Motor neuron (in vitro differentiated cells): ENCODE results near the gene IP6K3. TPM values are rescaled to one million over a fixed set of nuclear protein-coding genes. Genes with fewer than 3 reads are reported as not detected.

ENCODE experiments used
- ATAC-seq, 8 experiments: fragments of 200-7000 bp; cut with Tn5 transposase; replicated peaks in 6 of 8; 2 replicates each; pipeline ENCODE4 v1.8.0; 2021; ENCODE audit warnings: mild to moderate bottlenecking in 8 of 8, moderate library complexity in 8 of 8
- H3K27ac ChIP-seq, 2 donors: fragments of 250-450 bp; sonication (Bioruptor Pico); 2 replicates each; pipeline ENCODE4 v1.9.0; 2021; ENCODE audit warnings: antibody characterized with exemption in 2 of 2, mild to moderate bottlenecking in 2 of 2, moderate library complexity in 1 of 2
- H3K4me1 ChIP-seq, 2 donors: fragments of 250-450 bp; sonication (Bioruptor Pico); replicated peaks in 1 of 2; 2 replicates each; pipeline ENCODE4 v1.6.1; 2021; ENCODE audit warnings: antibody characterized with exemption in 2 of 2, mild to moderate bottlenecking in 2 of 2, moderate library complexity in 1 of 2
- H3K4me3 ChIP-seq, 5 donors: fragments of 250-450 bp; sonication (Bioruptor Pico); 2 replicates each; pipeline ENCODE4 v1.9.0; 2021; ENCODE audit warnings: antibody characterized with exemption in 5 of 5, mild to moderate bottlenecking in 5 of 5, moderate library complexity in 4 of 5
- WGBS, 10 experiments: fragments of 450-650 bp; shearing (Covaris generic); methylation state at CpG; one replicate each; pipeline ENCODE4 v1.0.0; 2022; 5-methylcytosine and 5-hydroxymethylcytosine counted together
- in situ Hi-C, 9 experiments: fragments of 400-800 bp; cut with MboI; loops; one replicate each; pipeline ENCODE4 v1.15.0; 2021; ENCODE audit warnings: low sequenced_read_pairs in 9 of 9, low pct_unique_long_range_greater_than_20kb in 2 of 9; ENCODE audit not compliant: unreplicated experiment in 9 of 9
- total RNA-seq, 8 experiments: library from RNA; unstranded; fragments of 300-600 nt; gene quantifications; 2 replicates each; pipeline versions ENCODE4 v1.2.3 to v1.2.4, GENCODE V29; 2022

The IP6K3 gene
- total RNA-seq, 8 experiments from 2014 or later: 0.11 to 3.7 (median 0.63) TPM

DNA sequence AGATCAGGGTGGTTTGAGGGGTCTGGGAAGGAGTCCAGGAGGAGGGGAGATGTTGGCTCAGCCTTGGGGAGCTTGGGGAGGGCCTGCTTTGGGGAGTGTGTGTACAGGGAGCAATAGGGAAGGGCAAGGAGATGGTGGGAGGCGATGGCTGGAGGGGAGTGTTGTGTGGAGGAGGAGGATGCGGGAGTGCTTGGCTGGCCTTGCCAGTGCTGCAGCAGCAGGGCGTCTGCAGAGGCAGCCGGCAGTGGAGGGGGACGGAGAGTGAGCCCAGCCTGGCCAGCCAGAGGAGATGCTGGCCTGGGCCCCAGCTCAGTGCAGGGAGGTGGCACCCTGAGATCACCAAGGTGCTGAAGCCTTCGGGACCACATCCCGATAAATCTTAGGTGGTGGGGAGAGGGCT is 3.9 kb downstream of the IP6K3 start:
- H3K4me3 ChIP-seq: no peak overlapping the region
- H3K27ac ChIP-seq: peak overlapping the region in 1 of 2 donors; percentile 52
- peaks cover 52 to 62% of the 10 kb centered on the region in 2 donors for H3K4me1 ChIP-seq
- ATAC-seq: peak in 1 of 8 experiments; percentile 30
- WGBS, 10 experiments: 0 to 100% (median 56%) methylated on average over 1 to 5 of the region's 7 CpGs; no CpG with 5 or more reads in 4 of the 10 experiments
- in situ Hi-C loops: no loop called here

DNA sequence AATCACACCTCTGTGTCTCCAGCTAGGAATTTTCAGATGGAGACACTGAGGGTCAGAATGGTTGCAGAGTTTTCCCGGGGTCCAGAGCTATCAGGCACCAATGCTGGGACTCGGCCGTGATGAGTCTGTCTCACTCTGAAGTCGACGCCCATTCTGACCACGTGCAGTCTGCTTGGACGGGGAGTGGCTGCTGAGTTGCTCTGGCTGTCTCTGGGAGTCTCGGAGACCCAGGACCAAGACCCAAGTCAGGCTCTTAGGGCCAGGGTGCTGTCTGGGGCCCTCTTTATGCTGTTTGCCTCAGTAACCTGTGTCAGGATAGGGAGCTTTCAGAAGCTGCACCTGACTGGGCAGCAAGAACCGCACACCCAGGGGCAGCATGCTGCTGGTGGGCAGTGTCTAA is 4.6 kb downstream of the IP6K3 start:
- 4 to 72% (median 34%) methylated on average over 1 to 8 of the region's 9 CpGs; no CpG with 5 or more reads in 4 of the 10 experiments for WGBS, 10 experiments

DNA sequence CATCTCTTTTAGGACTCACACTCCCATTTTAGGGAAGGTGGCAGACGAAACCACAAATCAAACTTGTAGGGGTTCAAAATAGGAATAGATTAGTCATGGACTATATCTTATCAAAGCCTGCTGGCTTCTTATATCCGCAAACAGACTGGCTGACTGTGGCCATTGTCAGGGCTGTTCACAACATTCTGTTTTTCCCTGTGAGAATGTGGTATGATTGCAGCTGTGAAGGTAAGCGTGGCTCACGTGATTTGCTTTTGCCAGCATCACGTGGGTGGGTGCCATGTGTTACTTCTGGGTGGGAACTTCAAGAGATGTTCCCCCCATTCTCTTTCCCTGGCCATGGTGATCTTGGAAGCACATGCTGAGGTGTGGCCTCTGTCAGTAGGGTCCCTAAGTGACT is 5.9 kb downstream of the IP6K3 start:
- H3K4me1 ChIP-seq: peaks cover 38 to 42% of the 10 kb centered on the region in 2 donors
- H3K4me3 ChIP-seq: no peak overlapping the region
- no peak for ATAC-seq
- H3K27ac ChIP-seq: no peak overlapping the region
- 60 to 100% (median 100%) methylated on average over 1 to 3 of the region's 5 CpGs; no CpG with 5 or more reads in 3 of the 10 experiments for WGBS, 10 experiments
- in situ Hi-C loops: no loop called here

More for the DNA sequence above, 4.6 kb downstream of the IP6K3 start:
- Histone ChIP-seq H3K4me1 (peaks cover 49 to 55% of the 10 kb centered on the region in 2 donors), H3K27ac (no peak overlapping the region), H3K4me3 (no peak overlapping the region)
- peak in 3 of 8 experiments; percentile 48 to 66 (median 55) for ATAC-seq
- in situ Hi-C loops: no loop called here

DNA sequence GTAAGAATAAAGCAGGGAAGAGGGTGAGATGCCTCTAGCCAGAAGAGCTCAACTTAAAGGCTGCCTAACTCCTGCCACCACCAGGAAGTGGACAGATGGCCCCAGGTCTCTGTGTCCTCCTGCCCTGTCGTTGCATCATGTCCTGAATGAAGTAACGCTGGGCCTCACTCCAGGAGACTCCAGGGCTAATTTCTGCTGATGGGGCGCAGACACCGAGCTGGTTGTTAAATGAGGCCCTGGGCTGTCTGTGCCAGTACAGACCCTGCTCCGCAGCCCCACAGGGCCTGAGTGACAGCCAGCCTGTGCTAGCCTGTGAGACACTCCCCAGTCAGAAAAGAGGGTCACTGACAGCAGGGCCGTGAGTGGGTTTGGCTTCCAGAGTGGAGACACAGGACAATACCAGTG is 6.5 kb downstream of the IP6K3 start:
- ATAC-seq: peak in 4 of 8 experiments; percentile 15 to 44 (median 24)
- 57 to 73% methylated on average over 2 to 4 of the region's 6 CpGs; no CpG with 5 or more reads in 8 of the 10 experiments for WGBS, 10 experiments
- in situ Hi-C loops: no loop called here
- Histone ChIP-seq H3K4me3 (no peak overlapping the region), H3K4me1 (peaks cover 32 to 36% of the 10 kb centered on the region in 2 donors), H3K27ac (peak overlapping the region in 1 of 2 donors; percentile 4)

DNA sequence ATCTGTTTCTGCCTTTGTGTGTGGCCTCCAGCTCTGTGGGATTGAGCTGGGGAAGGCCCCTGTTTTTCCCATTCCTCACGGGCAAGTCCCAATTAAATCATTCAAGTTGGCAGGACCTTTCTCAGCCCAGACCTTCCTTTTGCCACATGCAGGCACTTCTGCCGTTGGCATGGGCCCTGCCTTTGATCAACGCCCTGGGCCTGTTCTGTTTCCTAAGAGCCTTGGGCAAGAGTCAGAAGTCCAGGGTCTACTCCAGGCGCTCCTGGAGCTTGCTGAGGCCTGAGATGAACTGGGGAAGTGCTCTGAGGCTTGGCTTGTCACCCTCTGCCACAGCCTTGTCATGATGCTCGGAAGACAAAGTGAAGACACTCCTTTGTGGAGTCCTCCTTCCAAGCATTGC is 7.1 kb downstream of the IP6K3 start:
- Histone ChIP-seq H3K4me3 (no peak overlapping the region), H3K27ac (no peak overlapping the region), H3K4me1 (peaks cover 26 to 30% of the 10 kb centered on the region in 2 donors)
- in situ Hi-C loops: no loop called here
- 55 to 100% (median 80%) methylated on average over 1 to 2 of the region's 5 CpGs; no CpG with 5 or more reads in 5 of the 10 experiments for WGBS, 10 experiments
- no peak for ATAC-seq

DNA sequence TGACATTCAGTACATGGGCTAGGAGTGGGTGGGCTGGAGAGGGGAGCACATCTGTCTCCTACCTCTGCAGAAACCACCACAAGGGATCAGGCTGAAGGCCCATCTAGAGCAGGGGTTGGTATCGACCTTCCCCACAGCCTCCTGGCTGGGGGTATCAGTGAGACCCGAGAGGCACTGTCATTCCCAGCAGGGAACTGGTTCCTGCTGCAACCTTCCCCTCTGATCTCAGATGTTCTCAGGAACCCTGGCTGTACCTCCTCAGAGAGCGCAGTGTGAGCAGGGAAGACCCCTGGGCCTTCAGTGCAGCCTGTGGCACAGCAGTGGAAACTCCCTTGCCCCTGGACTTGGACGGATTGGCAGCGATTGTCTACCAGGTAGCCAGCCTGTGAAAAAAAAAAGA is 7.8 kb downstream of the IP6K3 start:
- Histone ChIP-seq H3K4me3 (no peak overlapping the region), H3K4me1 (peaks cover 19 to 23% of the 10 kb centered on the region in 2 donors), H3K27ac (no peak overlapping the region)
- in situ Hi-C loops: no loop called here
- ATAC-seq: no peak
- 88% methylated on average over 3 of the region's 5 CpGs; no CpG with 5 or more reads in 9 of the 10 experiments for WGBS, 10 experiments

DNA sequence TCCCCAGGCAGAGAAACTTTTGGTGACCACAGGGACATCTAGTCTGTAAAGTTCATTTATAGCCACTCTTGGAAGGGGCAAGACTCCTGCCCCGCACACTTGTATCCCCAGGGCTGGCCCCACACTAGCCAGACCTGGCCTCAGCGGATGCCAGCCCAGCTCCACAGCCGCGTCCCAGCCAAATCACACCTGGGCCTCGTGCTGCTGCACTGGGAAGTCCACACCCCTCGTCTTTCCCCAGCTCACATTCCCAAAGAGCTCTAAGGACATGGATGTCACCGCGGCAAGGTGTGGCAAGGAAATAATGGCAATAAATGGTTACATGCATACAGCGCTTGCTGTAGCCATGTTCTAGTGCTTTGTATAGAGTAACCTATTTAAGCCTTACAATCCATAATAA is 8.6 kb downstream of the IP6K3 start:
- in situ Hi-C loops: no loop called here
- 59 to 100% methylated on average over 3 to 5 of the region's 9 CpGs; no CpG with 5 or more reads in 8 of the 10 experiments for WGBS, 10 experiments
- no peak for ATAC-seq
- H3K4me1 ChIP-seq: peaks cover 19 to 20% of the 10 kb centered on the region in 2 donors
- H3K4me3 ChIP-seq: no peak overlapping the region
- H3K27ac ChIP-seq: no peak overlapping the region

DNA sequence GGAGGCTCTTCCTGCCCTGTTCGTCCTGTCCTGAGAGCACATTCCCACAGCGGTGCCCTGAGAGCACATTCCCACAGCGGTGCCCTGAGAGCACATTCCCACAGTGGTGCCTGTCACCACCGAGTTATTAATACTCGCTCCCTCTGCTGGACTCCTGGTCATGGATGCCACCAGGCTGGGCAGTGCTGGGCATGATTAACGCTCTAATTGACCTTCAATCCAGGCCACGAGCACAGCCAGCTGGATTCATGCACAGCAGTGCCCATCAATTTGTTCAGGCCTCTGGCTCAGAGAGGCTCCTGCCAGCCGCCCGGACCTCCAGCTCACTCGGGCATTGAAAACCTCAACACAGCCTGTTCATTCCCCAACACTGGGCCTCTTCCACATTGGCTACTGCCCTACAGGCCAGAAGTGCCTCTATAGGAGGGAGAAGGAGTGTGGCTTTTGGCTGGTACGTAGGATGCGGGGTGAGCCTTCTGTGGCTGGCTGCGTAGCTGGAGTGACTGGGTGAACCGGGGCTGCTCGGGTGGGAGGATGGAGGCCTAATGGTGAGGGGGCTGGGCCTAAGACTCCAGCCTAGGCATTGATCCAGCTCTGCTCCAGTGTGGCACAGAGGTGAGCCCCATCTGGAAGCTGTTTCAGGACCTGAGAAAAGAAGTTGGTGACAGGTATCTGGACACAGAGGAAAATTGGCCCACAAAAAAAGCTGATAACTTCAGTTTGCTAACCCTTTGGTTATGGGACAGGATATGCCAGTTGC is 9.3 kb downstream of the IP6K3 start:
- no peak overlapping the region for H3K4me3 ChIP-seq
- in situ Hi-C loops: no loop called here
- peak in 4 of 8 experiments; percentile 6 to 64 (median 44) for ATAC-seq
- peaks cover 20 to 24% of the 10 kb centered on the region in 2 donors for H3K4me1 ChIP-seq
- H3K27ac ChIP-seq: peak overlapping the region in 1 of 2 donors; percentile 22
- WGBS, 10 experiments: 40 to 100% (median 78%) methylated on average over 1 to 4 of the region's 15 CpGs; no CpG with 5 or more reads in 4 of the 10 experiments

DNA sequence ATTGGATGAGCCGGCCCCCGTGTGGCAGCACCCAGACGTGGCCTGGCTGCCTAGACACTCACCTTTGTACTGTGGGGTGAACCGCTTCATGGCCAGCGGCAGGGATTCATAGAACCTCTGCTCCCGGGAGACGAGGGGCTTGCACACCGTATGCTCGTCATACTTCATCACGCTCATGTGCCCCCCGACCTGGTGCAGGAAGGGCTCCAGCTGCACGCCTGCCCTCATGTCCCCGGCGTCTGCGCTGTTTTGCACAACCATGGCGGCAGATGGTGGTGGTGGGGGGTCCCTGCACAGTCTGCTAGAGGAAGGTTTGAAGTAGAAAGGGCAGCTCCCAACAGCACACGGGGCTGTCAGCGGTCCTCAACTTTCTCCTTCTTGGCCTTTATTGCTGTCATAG is 11.5 kb downstream of the IP6K3 start:
- WGBS, 10 experiments: 66 to 89% (median 86%) methylated on average over 3 to 10 of the region's 18 CpGs; no CpG with 5 or more reads in 6 of the 10 experiments

DNA sequence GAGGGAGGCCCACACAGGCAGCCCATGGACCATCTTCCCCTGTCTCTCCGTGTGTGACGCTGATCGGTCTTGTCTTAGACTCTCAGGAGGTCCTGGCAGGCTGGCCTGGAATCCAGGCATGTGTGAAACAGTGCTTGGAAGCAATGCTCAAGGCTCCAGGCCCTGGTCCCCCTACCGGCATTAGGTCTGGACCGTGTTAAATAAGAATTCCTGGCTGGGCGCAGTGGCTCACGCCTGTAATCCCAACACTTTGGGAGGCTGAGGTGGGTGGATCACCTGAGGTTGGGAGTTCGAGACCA is 13.0 kb downstream of the IP6K3 start:
- Histone ChIP-seq H3K4me1 (peaks cover 20 to 21% of the 10 kb centered on the region in 2 donors), H3K4me3 (no peak overlapping the region), H3K27ac (no peak overlapping the region)
- no peak for ATAC-seq
- in situ Hi-C loops: no loop called here
- 40 to 84% (median 75%) methylated on average over 2 to 6 of the region's 8 CpGs; no CpG with 5 or more reads in 7 of the 10 experiments for WGBS, 10 experiments

More for the DNA sequence above, 11.5 kb downstream of the IP6K3 start:
- H3K4me3 ChIP-seq: no peak overlapping the region
- no peak for ATAC-seq
- in situ Hi-C loops: no loop called here
- no peak overlapping the region for H3K27ac ChIP-seq
- peaks cover 19 to 26% of the 10 kb centered on the region in 2 donors for H3K4me1 ChIP-seq

DNA sequence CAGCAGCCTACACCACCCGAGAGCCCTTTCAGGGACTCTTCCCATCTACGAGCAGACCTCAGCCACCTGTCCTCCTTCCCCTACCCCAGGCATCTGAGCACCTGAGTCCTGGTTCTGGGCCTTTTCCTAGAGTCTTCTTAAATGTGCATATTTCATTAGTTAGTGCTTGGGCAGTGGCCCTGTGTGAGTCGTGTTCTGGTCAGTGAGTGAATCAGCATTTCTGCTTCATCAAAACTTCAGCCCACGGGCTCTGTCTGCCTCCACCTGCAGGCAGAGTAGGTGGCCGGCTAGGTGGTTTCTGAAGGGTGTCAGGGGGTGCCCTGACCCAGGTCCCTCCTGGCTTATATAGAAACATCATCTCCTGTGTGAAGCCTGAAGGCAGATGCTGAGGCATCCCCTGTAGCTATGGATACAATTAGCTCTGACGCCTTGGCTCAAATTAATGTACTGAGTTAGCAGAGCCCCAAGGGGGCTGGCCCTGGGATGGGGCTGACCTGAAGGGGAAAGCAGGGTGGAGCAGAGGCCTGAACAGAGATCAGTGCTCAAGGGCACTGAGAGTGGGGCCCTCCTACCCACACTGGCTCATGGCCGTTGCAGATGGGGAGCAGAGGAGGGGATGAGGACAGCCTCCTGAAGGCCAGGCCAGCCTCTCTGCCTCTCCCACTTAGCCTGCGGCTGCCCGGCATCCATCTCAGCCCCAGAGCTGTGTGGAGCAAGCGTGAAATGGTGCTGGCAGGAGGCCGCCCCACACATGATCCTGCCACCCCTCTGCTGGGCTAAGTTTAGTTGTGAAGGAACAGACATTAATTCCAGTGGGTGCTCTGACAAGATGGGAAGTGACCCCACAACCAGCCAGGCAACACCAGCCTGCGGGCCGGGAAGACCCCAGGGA is 13.6 kb downstream of the IP6K3 start:
- peaks cover 20 to 21% of the 10 kb centered on the region in 2 donors for H3K4me1 ChIP-seq
- 17 to 80% (median 22%) methylated on average over 1 to 6 of the region's 13 CpGs; no CpG with 5 or more reads in 3 of the 10 experiments for WGBS, 10 experiments
- ATAC-seq: peak; percentile 36 to 88 (median 68)
- peak overlapping the region; percentile 8 to 14 for H3K27ac ChIP-seq
- in situ Hi-C loops: no loop called here
- H3K4me3 ChIP-seq: no peak overlapping the region

DNA sequence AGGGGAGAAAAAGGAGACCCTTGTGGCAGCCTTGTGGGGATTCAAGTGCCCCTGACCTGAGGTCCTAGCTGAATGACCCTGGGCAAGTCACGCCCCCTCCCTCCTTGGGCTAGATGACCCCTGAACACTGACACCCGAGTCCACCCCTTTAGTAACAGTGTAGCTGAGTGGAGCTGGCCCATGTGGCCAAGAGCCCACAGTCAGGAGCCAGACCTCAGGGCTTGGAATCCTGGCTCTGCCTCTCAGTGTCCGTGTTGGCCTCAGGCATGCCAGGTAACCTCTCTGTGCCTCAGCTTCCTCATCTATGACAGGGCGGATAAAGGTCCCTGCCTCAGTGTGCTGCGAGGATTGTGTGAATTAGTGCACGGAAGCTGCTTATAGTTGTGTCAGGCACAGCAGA is 14.3 kb downstream of the IP6K3 start:
- no peak overlapping the region for H3K4me3 ChIP-seq
- H3K4me1 ChIP-seq: peaks cover 18 to 23% of the 10 kb centered on the region in 2 donors
- H3K27ac ChIP-seq: peak overlapping the region in 1 of 2 donors; percentile 8
- in situ Hi-C loops: no loop called here
- no peak for ATAC-seq
- WGBS, 10 experiments: 40 to 100% (median 95%) methylated on average over 1 to 5 of the region's 6 CpGs; no CpG with 5 or more reads in 6 of the 10 experiments
